CD4-positive, CD25-positive, alpha-beta regulatory T cell (primary cell): ENCODE measurements around the gene EVL. TPM values are rescaled to one million over a fixed set of nuclear protein-coding genes. Genes with fewer than 3 reads are reported as not detected.
"Not testable (repeated sequence)": the region's sequence is repeated elsewhere in the genome, so short reads cannot be mapped to it uniquely, and the experiment has no call there.

Source experiments
- ATAC-seq, 2 donors: fragments of 150-1000 bp; cut with Tn5 transposase; one replicate each; pipeline ENCODE4 v1.10.0; 2021; ENCODE audit warnings: low read depth in 2 of 2, moderate number of reproducible peaks in 2 of 2, moderate library complexity in 1 of 2
- DNase-seq, 3 donors: peaks; one replicate each; pipeline versions ENCODE4 v3.0.0 to v3.0.0-alpha.2; 2012 to 2022; ENCODE audit warnings: mixed read lengths in 1 of 3
- H3K27ac ChIP-seq: one replicate; pipeline ENCODE4 v1.7.0; 2013; ENCODE audit warnings: mild to moderate bottlenecking, low read length; ENCODE audit not compliant: insufficient read depth, poor library complexity, severe bottlenecking
- H3K27me3 ChIP-seq: one replicate; pipeline ENCODE4 v1.7.0; 2013; ENCODE audit warnings: low read length; ENCODE audit not compliant: control insufficient read depth, insufficient read depth
- H3K36me3 ChIP-seq: one replicate; pipeline ENCODE4 v1.7.0; 2013; ENCODE audit warnings: mild to moderate bottlenecking, low read length, moderate library complexity; ENCODE audit not compliant: control insufficient read depth, insufficient read depth
- H3K4me1 ChIP-seq: 2 replicates; pipeline ENCODE4 v1.7.0; 2013; ENCODE audit warnings: mild to moderate bottlenecking, low read length; ENCODE audit not compliant: insufficient read depth, control insufficient read depth, poor library complexity, severe bottlenecking
- H3K4me3 ChIP-seq: one replicate; pipeline ENCODE4 v1.7.0; 2013; ENCODE audit warnings: low read depth, mild to moderate bottlenecking, low read length, moderate library complexity
- H3K9me3 ChIP-seq, 2 experiments: 1 replicate in 1 of 2; 2 replicates in 1 of 2; pipeline ENCODE4 v1.7.0; 2013; ENCODE audit warnings: low read length in 2 of 2, mild to moderate bottlenecking in 1 of 2, moderate library complexity in 1 of 2; ENCODE audit not compliant: control insufficient read depth in 2 of 2
- H3K27ac Mint-ChIP-seq, 3 donors: one replicate each; pipeline ENCODE4 v1.8.0; 2020 to 2022; ENCODE audit warnings: mild to moderate bottlenecking in 3 of 3, mixed read lengths in 3 of 3, moderate library complexity in 2 of 3
- H3K27me3 Mint-ChIP-seq: one replicate; pipeline ENCODE4 v1.8.0; 2022; ENCODE audit warnings: mild to moderate bottlenecking, mixed read lengths
- H3K36me3 Mint-ChIP-seq: one replicate; pipeline ENCODE4 v1.8.0; 2020; ENCODE audit warnings: mixed read lengths
- H3K4me1 Mint-ChIP-seq, 4 donors: one replicate each; pipeline ENCODE4 v1.8.0; 2020 to 2022; ENCODE audit warnings: mixed read lengths in 4 of 4, mild to moderate bottlenecking in 1 of 4
- H3K4me3 Mint-ChIP-seq, 4 donors: one replicate each; pipeline ENCODE4 v1.8.0; 2020 to 2022; ENCODE audit warnings: mild to moderate bottlenecking in 4 of 4, mixed read lengths in 4 of 4, moderate library complexity in 3 of 4
- H3K9me3 Mint-ChIP-seq, 7 donors: one replicate each; pipeline ENCODE4 v1.8.0; 2020 to 2022; ENCODE audit warnings: mixed read lengths in 7 of 7, mild to moderate bottlenecking in 3 of 7, moderate library complexity in 2 of 7
- polyA plus RNA-seq, 4 donors: library from polyadenylated mRNA; unstranded; fragments of 300-500 nt; fragmentation: Illumina TruSeq; gene quantifications; one replicate each; pipeline ENCODE4 v1.2.3, GENCODE V29; 2021
- total RNA-seq: library from RNA; stranded (reverse); gene quantifications from one replicate; pipeline ENCODE4 v1.2.3, GENCODE V29; 2022

The EVL gene
- total and polyA plus RNA-seq, 5 donors from 2014 or later, result 118 to 1,219 (median 140) TPM

DNA sequence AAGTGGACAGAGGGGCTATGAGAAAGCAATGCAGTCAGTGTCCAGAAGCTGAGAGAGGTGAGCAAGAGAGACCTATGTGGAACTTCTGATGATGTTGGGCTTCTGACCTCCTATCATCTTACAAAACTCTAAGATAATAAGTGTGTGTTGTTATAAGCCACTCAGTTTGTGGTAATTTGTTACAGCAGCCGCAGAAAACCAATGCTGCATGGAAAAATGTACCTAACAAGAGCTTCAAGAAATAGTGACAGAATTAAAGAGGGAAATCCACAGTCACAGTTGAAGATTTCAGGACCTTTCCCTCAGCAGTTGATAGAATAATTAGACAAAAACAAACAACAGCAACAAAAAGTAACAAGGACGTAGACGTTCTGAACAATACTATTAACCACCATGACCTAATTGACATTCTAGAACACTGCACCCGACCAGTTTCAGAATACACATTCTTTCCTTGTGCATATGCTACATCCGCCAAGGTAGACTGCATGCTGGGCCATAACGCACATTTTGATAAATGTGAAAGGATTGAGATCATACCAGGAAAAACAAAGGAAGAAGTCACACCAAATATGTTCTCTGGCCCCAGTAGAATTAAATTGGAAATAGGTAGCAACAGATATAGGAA lies 1.8 kb upstream of the EVL start:
- no peak for ATAC-seq
- H3K27ac Mint-ChIP-seq, result peak overlapping the region; percentile 97 to 99 (median 98)
- H3K27me3 Mint-ChIP-seq, result no peaks in the 10 kb centered on the region
- peak overlapping the region; percentile 95 for H3K27ac ChIP-seq
- peaks cover 20% of the 10 kb centered on the region for H3K36me3 Mint-ChIP-seq
- peak overlapping the region; percentile 67 to 90 (median 83) for H3K4me3 Mint-ChIP-seq
- H3K27me3 ChIP-seq, result no peaks in the 10 kb centered on the region
- H3K9me3 ChIP-seq, result no peaks in the 10 kb centered on the region
- no peaks in the 10 kb centered on the region for H3K36me3 ChIP-seq
- peaks cover 92% of the 10 kb centered on the region for H3K4me1 ChIP-seq
- H3K4me1 Mint-ChIP-seq, result peaks cover 19 to 76% (median 56%) of the 10 kb centered on the region in 4 donors
- no peaks in the 10 kb centered on the region for H3K9me3 Mint-ChIP-seq
- peak in 2 of 3 donors; percentile 50 to 74 for DNase-seq
- peak overlapping the region; percentile 100 for H3K4me3 ChIP-seq

DNA sequence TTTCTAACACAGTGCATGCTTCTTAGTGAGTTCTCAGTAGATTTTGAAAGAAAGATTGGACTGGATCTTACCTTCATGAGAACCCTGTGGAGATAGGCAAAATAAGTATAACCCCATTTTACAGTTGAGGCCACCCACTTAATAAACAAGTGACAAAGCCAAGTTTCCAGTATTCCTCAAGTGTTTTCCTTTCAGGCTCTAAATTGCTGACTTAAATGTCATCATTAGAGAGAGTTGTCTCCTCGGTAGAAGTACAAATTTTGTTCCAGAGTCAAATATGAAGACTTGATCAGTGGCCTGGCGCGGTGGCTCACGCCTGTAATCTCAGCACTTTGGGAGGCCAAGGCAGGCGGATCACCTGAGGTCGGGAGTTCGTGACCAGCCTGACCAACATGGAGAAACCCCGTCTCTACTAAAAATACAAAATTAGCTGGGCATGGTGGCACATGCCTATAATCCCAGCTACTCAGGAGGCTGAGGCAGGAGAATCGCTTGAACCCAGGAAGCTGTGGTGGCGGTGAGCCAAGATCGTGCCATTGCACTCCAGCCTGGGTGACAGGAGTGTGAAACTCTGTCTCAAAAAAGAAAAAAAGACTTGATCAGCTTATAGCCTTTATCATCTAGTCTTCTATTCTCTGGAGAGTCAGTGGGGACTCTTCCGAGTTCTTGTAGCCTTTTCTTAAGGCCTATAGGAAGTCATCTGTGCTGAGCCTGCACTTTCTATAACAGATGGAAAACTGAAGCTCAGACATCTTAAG lies 708 bp upstream of the EVL start:
- Mint-ChIP-seq H3K27ac (peak overlapping the region; percentile 97 to 99 (median 98)), H3K4me3 (peak overlapping the region; percentile 90 to 99 (median 94)), H3K36me3 (peaks cover 31% of the 10 kb centered on the region), H3K4me1 (peaks cover 10 to 75% (median 49%) of the 10 kb centered on the region in 4 donors)
- not testable (repeated sequence) for H3K9me3 Mint-ChIP-seq, H3K36me3 ChIP-seq, H3K9me3 ChIP-seq, DNase-seq, ATAC-seq, H3K27me3 ChIP-seq, H3K27me3 Mint-ChIP-seq
- peak overlapping the region; percentile 95 for H3K27ac ChIP-seq
- peak overlapping the region; percentile 100 for H3K4me3 ChIP-seq
- peaks cover 92% of the 10 kb centered on the region for H3K4me1 ChIP-seq

DNA sequence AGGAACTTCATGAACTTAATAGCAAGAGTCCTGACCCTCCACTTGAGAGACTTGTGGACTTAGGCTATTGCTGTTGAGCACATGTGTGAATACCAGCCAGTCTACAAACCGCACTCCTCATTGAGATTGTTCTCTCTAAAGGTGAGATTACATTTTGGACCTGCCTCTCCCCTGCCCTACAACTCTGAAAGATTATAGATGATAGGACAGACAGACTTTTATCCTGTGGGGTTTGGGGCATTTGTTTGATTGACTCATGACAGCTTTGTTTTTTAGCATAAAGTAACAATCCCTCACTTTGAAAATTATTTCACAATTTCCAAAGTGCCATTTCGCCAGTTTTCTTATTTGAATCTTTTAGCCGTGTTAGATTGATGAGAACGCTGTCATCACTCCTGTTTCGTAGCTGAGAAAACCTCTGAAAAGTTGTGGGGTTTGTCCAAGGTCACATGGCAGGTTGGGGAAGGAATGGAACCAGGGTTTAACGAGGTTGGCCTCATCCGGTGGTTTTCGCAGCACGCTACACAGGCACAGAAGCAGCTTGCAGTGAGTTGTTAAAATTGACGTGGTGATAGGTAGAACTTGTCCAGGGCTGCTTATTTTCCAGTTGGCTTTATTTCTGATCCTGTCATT lies 836 bp downstream of the EVL start:
- H3K27ac ChIP-seq, result peak overlapping the region; percentile 95
- H3K4me3 ChIP-seq, result peak overlapping the region; percentile 100
- Mint-ChIP-seq H3K4me3 (peak overlapping the region; percentile 90 to 99 (median 94)), H3K27me3 (no peaks in the 10 kb centered on the region), H3K27ac (peak overlapping the region; percentile 97 to 99 (median 98)), H3K4me1 (peaks cover 6 to 77% (median 46%) of the 10 kb centered on the region in 4 donors), H3K36me3 (peaks cover 46% of the 10 kb centered on the region), H3K9me3 (no peaks in the 10 kb centered on the region)
- H3K9me3 ChIP-seq, result no peaks in the 10 kb centered on the region
- peaks cover 14% of the 10 kb centered on the region for H3K36me3 ChIP-seq
- H3K27me3 ChIP-seq, result no peaks in the 10 kb centered on the region
- DNase-seq, result peak; percentile 63 to 93 (median 81)
- peak; percentile 28 to 35 for ATAC-seq
- peaks cover 92% of the 10 kb centered on the region for H3K4me1 ChIP-seq

DNA sequence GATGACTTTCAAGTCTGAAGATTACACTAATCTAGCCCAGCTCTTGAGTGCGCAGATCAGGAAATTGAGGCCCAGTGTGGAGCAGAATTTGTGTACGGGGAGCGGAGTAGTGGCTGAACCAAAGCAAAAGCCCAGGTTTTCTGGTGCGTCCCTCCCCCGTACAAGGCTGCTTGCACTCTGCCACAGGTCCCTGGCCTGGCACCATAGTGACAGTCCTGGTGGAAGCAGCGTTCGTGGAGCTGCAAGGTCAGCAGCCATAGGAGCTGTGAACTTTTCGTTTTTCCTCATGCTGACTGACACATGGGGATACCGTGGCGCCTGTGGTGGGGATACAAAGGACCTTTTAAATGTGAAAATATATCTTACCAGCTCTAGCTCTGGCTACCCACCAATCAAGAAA lies 1.7 kb downstream of the EVL start:
- peak in 1 of 3 donors; percentile 56 for DNase-seq
- no peaks in the 10 kb centered on the region for H3K9me3 Mint-ChIP-seq
- H3K27me3 ChIP-seq, result no peaks in the 10 kb centered on the region
- H3K4me3 ChIP-seq, result peak overlapping the region; percentile 100
- H3K36me3 ChIP-seq, result peaks cover 22% of the 10 kb centered on the region
- H3K27ac Mint-ChIP-seq, result peak overlapping the region; percentile 97 to 99 (median 98)
- H3K9me3 ChIP-seq, result no peaks in the 10 kb centered on the region
- H3K4me1 Mint-ChIP-seq, result peaks cover 6 to 76% (median 46%) of the 10 kb centered on the region in 4 donors
- peak overlapping the region; percentile 90 to 99 (median 94) for H3K4me3 Mint-ChIP-seq
- H3K27me3 Mint-ChIP-seq, result no peaks in the 10 kb centered on the region
- peaks cover 52% of the 10 kb centered on the region for H3K36me3 Mint-ChIP-seq
- ATAC-seq, result no peak
- H3K27ac ChIP-seq, result peak overlapping the region; percentile 95
- H3K4me1 ChIP-seq, result peaks cover 92% of the 10 kb centered on the region

DNA sequence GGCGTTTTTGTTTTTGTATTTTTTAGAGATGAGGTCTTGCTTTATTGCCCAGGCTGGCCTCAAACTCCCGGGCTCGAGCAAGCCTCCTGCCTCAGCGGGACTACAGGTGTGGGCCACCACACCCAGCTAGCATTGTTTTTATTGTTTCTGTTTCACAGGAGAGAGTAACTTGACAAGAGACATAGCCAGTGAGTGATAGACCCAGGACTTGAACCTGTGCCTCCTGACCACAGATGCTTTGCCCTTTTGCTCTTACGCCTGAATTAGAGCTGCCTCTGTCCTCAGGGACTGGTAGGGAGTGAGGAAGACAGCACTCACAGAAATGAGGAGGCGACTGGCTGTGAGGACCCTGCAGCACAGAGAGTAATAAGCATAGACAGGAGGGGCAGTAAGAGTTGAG lies 2.3 kb downstream of the EVL start:
- no peaks in the 10 kb centered on the region for H3K27me3 ChIP-seq
- H3K4me3 ChIP-seq, result peak overlapping the region; percentile 100
- Mint-ChIP-seq H3K9me3 (no peaks in the 10 kb centered on the region), H3K4me3 (peak overlapping the region; percentile 90 to 99 (median 94)), H3K27me3 (no peaks in the 10 kb centered on the region), H3K27ac (peak overlapping the region; percentile 97 to 99 (median 98)), H3K4me1 (peaks cover 7 to 74% (median 42%) of the 10 kb centered on the region in 4 donors), H3K36me3 (peaks cover 52% of the 10 kb centered on the region)
- DNase-seq (peak in 1 of 3 donors; percentile 70), ATAC-seq (no peak)
- H3K36me3 ChIP-seq, result peaks cover 28% of the 10 kb centered on the region
- H3K9me3 ChIP-seq, result no peaks in the 10 kb centered on the region
- peaks cover 92% of the 10 kb centered on the region for H3K4me1 ChIP-seq
- H3K27ac ChIP-seq, result peak overlapping the region; percentile 95

DNA sequence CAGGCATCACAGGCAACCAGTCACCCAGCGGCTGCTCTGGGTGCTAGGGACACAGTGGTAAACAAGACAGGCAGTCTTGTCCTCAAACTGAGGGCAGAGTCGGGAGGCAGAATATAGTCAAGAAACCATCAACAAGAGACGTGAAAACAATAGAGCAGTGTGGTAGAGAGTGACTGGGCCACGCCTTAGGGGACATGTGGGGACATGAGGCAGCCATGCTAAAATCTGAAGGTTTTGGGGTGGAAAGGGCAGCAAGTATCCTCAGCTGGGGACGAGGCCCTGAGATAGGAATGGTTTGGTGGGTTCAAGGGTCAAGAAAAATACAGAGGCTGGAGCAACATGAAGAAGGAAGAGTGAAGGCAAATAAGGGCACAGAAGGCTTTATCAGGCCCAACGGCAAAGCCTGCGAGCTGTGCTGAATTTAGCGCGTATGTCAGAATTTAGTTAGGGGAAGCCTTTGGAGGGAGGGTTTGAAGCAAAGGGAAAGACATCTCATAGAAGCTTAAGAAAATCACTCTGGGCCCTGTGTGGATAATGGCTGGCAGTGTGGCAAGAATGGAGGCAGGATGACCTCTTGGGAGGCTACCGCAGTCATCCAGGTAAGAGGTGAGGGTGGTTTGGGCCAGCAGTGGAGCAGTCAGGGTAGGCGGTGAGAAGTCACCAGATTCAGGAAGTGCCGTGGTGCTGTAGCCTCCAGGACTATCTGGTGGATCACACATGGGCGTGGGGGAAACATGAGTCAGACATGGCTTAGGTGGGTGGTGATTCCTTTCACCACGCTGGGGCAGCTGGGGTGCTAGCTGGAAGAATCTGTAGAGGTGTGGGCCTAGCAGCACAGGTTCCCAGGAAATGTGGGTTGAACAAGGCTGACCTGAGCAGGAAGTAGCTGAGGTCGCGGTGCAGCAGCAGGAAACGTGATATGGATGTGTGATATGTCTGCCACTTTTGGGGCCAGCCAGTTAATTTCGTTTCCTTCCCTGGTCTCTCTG lies 3.0 kb downstream of the EVL start:
- peak; percentile 45 to 58 for ATAC-seq
- no peaks in the 10 kb centered on the region for H3K27me3 ChIP-seq
- peaks cover 92% of the 10 kb centered on the region for H3K4me1 ChIP-seq
- peak; percentile 83 to 94 (median 88) for DNase-seq
- Mint-ChIP-seq H3K27ac (peak overlapping the region; percentile 97 to 99 (median 98)), H3K9me3 (no peaks in the 10 kb centered on the region), H3K4me3 (peak overlapping the region; percentile 90 to 99 (median 94)), H3K27me3 (no peaks in the 10 kb centered on the region), H3K4me1 (peaks cover 10 to 74% (median 42%) of the 10 kb centered on the region in 4 donors), H3K36me3 (peaks cover 60% of the 10 kb centered on the region)
- peak overlapping the region; percentile 100 for H3K4me3 ChIP-seq
- H3K9me3 ChIP-seq, result no peaks in the 10 kb centered on the region
- peak overlapping the region; percentile 95 for H3K27ac ChIP-seq
- H3K36me3 ChIP-seq, result peaks cover 35% of the 10 kb centered on the region
